ENCODE data around the gene RALBP1.

DNA sequence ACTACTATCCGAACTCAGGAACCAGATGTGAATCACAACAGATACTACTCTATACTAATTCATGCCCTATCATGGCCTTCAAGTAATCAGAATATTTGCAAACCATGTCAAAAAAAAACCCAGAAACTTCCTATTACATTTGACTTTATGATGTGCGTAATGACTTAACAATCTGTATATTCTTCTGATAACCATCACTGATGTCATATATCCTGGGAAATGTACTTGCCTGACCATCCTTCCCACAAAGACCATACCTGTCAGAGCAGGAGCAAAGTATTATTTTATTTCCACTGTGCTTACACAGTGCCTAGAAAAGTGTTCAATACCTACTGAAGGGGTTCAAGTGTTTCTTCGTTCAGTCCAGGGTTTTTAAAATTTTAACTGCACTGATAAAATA lies 111.5 kb downstream of the RALBP1 start:
- TF ChIP-seq POLR2A (IDR thresholded peaks at IDR 0.05; ENCODE audit: low read depth, low read length) = no peak
- no peak for TF ChIP-seq TAF1 (IDR thresholded peaks at IDR 0.05; ENCODE audit: low read depth, low read length)

All from GM12891 (cell line).